ENCODE data around the gene TFDP1.
"Not testable (repeated sequence)": the region's sequence is repeated elsewhere in the genome, so short reads cannot be mapped to it uniquely, and the experiment has no call there.

TFDP1 gene

DNA sequence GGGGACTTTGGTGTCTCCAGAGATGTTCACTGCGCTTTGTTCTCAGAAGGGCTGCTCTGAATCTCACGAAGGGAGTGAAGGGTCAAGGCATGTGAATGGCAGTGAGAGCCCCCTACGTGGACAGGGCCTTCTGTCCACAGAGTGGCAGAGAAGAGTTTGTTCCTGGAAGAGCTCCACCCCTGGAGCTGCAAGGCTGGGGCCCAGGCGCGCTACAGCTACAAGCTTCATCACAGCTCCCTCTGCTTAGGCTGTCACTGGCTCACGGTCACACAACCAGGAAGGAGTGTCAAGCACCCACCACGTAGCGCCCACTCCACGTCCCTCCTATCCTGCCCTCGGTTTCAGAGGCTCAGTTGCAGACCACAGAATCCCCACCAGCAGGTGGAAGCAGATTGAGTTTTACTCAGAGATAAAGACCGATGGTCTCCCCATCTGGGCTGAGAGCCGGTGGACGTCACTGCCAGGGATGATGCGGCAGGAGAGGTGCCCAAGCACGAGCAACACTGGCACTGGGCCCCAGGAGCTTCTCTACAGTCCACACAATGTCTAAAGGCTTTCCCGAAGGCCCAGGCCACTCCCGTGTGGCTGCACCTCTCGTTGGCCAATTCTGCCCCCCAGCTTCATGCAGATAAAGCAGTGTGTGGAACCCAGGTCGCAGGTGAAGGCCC, 23.0 kb upstream of the TFDP1 start:
- no peak for DNase-seq (ENCODE audit: extremely low spot score)
- TF ChIP-seq, protein P1, sequence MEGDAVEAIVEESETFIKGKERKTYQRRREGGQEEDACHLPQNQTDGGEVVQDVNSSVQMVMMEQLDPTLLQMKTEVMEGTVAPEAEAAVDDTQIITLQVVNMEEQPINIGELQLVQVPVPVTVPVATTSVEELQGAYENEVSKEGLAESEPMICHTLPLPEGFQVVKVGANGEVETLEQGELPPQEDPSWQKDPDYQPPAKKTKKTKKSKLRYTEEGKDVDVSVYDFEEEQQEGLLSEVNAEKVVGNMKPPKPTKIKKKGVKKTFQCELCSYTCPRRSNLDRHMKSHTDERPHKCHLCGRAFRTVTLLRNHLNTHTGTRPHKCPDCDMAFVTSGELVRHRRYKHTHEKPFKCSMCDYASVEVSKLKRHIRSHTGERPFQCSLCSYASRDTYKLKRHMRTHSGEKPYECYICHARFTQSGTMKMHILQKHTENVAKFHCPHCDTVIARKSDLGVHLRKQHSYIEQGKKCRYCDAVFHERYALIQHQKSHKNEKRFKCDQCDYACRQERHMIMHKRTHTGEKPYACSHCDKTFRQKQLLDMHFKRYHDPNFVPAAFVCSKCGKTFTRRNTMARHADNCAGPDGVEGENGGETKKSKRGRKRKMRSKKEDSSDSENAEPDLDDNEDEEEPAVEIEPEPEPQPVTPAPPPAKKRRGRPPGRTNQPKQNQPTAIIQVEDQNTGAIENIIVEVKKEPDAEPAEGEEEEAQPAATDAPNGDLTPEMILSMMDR (IDR thresholded peaks at IDR 0.05; ENCODE audit: control extremely low read depth, extremely low read depth, low read depth, missing control alignments), result no peak
- ChIA-PET POLR2A (interaction anchor here (0.5 kb wide), 1 partner anchor 96 kb away, joined by 4 read pairs; no protein-coding TSS in a partner anchor), CTCF (interaction anchor here (0.6 to 2.5 kb wide), 11 partner anchors 8 to 619 kb away, joined by 3 to 8 read pairs (median 3); no protein-coding TSS in a partner anchor)

DNA sequence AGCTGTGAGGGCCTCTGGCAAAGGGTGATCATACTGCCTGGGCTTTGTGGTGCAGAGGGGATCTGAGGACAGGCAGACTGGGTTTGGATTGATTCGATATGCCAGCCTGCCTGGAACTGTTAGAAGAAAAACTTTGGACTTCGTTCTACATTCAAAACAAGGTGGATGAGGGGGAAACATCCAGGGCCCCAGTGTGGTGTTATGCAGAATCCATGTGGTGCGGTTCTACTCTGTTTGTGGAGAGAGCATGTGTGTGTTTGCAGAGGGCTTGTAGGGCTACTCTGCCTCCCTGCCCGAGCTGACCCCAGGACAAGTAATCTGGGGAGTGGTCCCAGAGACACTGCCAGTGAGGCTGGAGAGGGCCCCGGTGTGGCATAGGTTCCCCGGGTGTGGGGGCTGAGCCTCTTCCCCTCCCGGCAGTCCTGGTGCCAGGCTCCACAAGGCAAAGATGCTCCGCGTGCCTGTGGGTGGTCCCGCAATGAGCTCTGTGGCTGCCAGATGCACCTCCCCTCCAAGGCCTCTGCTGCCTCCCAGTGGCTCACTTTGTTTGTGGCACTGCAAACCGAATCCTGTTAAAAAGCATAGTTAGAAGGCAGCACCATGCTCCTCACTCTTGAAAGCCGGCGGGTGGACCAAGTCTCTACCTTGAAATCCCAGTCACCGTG, 22.3 kb upstream of the TFDP1 start:
- peak; percentile 75 for DNase-seq (ENCODE audit: extremely low spot score)
- ChIA-PET CTCF (interaction anchor here (0.6 to 2.5 kb wide), 12 partner anchors 9 to 619 kb away, joined by 3 to 8 read pairs (median 3); no protein-coding TSS in a partner anchor), POLR2A (interaction anchor here (0.5 kb wide), 1 partner anchor 97 kb away, joined by 4 read pairs; no protein-coding TSS in a partner anchor)
- TF ChIP-seq, protein P1 (IDR thresholded peaks at IDR 0.05; ENCODE audit: control extremely low read depth, extremely low read depth, low read depth, missing control alignments), result peak; percentile 75

DNA sequence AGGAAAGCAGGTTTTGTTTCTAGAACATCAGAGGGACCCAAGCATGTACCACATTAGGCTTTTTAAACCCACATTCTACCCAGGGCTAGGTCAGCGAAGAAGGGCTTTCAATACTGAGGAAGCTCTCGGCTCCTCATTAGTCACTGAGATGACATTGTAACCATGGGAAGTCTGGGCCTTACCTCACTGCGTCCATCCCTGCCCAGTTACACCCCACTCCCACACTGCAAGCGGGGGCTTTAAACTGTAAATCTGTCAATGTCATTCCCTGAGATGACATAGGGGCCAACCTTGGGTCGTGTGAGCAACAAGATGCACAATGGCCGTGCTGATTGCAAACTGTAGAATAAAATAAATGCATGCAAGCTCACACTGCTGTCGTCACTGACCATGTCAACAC, 21.7 kb upstream of the TFDP1 start:
- ChIA-PET POLR2A (no interaction called here), CTCF (interaction anchor here (1.0 to 2.5 kb wide), 7 partner anchors 10 to 620 kb away, joined by 3 to 8 read pairs (median 5); no protein-coding TSS in a partner anchor)
- no peak for DNase-seq (ENCODE audit: extremely low spot score)
- TF ChIP-seq, protein P1 (IDR thresholded peaks at IDR 0.05; ENCODE audit: control extremely low read depth, extremely low read depth, low read depth, missing control alignments), result no peak

DNA sequence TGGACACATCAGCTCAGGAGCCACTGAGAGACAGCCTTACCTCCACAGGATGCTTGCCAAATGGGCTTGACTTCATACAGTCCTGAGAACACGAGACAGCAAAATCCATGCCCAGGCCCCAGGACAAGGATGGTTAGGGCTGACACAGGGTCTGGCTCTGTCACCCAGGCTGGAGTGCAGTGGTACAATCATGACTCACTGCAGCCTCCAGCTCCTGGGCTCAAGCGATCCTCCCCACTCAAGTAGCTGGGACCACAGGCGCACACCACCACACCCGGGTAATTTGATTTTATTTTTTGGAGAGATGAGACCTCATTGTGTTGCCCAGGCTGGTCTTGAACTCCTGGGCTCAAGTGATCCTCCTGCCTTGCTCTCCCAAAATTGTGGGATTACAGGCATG, 21.0 kb upstream of the TFDP1 start:
- CTCF ChIA-PET, result interaction anchor here (2.5 kb wide), 1 partner anchor 104 kb away, joined by 5 read pairs; no protein-coding TSS in a partner anchor
- DNase-seq (ENCODE audit: extremely low spot score); POLR2A ChIA-PET: not testable (repeated sequence)

DNA sequence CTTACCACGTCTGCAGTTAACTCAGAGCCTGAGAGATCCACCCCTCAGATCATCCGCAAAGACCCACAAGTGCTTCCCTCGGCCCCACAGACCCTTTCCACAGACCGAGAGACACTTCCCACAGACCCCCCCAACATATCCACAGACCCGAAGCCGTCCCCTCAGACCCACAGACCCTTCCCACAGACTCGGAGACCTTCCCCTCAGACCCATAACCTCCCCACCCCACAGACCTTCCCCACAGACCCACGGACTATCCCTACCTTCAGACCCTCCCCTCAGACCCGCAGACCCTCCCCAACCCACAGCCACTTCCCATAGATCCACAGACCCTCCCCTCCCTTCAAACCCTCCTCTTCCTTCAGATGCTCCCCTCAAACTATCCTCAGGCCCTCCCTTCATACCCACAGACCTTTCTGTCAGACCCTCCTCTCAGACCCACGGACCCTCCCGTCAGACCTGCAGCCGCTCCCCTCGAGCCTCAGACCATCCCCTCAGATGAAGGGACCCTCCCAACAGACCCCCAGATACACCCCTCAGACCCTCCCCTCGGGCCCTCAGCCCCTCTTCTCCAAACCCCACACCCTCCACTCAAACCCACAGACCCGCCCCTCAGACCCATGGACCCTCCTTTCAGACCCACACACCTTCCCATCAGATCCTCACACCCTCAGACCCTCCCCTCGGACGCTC, 20.1 kb upstream of the TFDP1 start:
- POLR2A ChIA-PET, result no interaction called here
- CTCF ChIA-PET, result no interaction called here
- no peak for DNase-seq (ENCODE audit: extremely low spot score)
- TF ChIP-seq, protein P1 (IDR thresholded peaks at IDR 0.05; ENCODE audit: control extremely low read depth, extremely low read depth, low read depth, missing control alignments), result no peak

DNA sequence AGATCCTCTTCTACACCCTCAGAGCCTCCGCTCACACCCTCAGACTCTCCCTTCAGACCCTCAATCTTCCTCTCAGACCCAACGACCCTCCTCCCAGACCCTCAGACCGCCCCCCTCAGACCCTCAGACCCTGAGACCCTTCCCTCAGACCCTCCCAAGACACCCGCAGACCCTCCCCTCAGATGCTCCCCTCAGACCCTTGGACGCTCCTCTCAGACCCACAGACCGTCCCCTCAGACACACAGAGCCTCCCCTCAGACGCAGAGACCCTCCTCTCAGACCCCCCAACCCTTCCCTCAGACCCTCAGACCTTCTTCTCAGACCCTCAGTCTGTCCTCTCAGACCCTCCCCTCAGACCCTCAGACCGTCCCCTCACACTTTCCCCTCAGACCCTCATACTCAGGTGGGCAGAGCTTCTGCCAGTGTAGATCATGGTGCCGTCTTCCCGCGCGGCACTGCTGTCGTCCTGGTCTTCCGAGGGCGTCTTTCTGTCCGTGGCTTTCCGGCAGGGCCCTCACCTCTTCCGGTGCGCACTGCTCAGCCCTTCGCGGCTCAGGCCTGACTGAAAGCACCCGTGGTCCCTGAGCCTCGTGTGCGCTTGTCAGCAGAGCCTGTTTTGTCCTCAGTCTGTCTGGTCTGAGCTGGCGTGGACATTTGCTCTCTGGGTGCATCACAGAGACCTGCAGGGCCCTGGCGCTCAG, 18.9 kb upstream of the TFDP1 start:
- POLR2A ChIA-PET, result no interaction called here
- DNase-seq (ENCODE audit: extremely low spot score), result no peak
- TF ChIP-seq, protein P1 (IDR thresholded peaks at IDR 0.05; ENCODE audit: control extremely low read depth, extremely low read depth, low read depth, missing control alignments), result no peak
- CTCF ChIA-PET, result no interaction called here

All from GM10248 (cell line).